Smooth muscle cell of the pulmonary artery (primary cell): ENCODE measurements around the gene TOPORS. TPM values are rescaled to one million over a fixed set of nuclear protein-coding genes. Genes with fewer than 3 reads are reported as not detected.

Experiments
- total RNA-seq: library from RNA; depleted of rRNA; stranded (reverse); fragments of >200 nt; gene quantifications from 2 replicates; pipeline ENCODE4 v1.2.3, GENCODE V29; 2014

Gene TOPORS
- 24.3 and 26.7 TPM in 2 replicates for total RNA-seq

GRCh38 chr9:32552172-32552872, at the start of gene TOPORS, which contains the start of gene SMIM27:
Gene TOPORS, minus strand, starts transcription at chr9:32552586. Its CDS starts 150 bp downstream, at chr9:32552436.
Gene SMIM27, plus strand, starts transcription at chr9:32552327. Its CDS starts 108 bp downstream, at chr9:32552435.

DNA sequence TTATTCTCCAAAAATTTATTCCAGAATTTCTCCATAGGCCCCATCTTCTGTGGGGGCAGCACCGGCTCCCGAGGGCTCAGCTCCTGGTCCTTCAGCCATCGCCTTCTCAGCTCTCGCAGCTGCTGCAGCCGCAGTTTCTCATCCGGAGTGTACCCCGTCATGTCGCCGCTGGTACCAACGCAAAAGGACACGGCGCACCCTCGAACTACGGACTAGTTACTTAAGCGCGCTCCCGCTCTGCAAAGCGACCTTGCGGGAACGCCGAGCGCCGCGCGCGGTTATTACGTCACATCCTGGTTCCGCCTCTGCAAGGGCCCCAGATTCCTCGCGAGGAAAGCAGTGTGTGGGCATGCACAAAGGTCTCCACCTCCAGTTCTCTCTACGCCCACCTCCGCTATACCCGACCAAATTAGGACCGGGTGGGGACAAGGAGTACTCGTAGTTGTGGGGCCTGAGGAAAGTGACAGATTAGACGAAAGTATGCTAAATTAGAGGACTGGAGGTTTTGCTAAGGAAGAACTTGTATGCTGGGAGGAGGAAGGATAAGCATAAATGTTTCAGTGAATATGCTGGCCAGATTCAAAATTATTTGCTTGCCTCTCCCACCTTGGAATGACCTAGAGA, 20.6 kb upstream of the TOPORS start, which contains the start of gene NDUFB6:
Gene NDUFB6 (minus strand): TSS at position 260 of the 624 bp plus-strand sequence. CDS start 99 bp downstream, at position 161.

DNA sequence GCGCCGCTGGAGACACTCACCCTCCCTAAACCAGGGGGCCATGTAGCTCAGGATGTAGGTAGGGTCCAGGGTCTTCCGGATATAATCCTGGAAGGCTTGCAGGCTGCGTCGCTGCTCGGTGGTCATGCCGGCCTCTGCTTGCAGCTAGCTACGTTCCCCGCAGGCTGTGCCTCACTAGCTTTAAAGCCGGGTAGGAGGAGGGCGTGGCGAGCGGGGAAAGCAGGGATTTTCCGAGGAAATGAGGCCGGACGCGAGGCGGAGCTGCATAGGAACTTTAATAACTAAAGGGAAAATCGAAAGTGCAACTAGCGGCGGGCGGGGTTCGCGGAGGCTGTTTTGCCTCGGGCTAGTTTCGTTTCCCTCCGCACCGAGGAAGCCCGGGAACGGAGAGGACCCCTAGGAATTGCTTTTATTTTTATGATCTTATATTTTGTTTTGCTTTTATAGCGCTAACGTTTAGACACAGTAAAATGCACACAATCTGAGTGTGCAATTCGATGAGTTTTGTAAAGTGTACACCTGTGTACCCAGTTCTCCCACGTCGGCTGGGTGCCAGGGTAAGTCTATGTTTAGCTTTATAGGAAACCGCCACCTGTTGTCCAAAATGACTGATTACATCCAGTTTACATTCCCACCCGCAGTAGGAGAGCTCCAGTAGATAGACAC, 26.2 kb downstream of the TOPORS start, which contains the start of gene RIGI:
Gene RIGI (minus strand): TSS at position 156 of the 666 bp plus-strand sequence. CDS start 30 bp downstream, at position 126.

Other genes starting within 250 kb of the TOPORS start
- gene ACO1, start 167.9 kb downstream of the TOPORS start, total RNA-seq, result 94.4 and 109 TPM in 2 replicates
- gene RIGI, start 26.4 kb downstream of the TOPORS start, total RNA-seq, result 6.7 and 7.4 TPM in 2 replicates
- 2.9 and 3.5 TPM in 2 replicates for gene SMIM27, start 259 bp downstream of the TOPORS start, total RNA-seq
- 27.4 and 31.9 TPM in 2 replicates for gene NDUFB6, start 20.6 kb upstream of the TOPORS start, total RNA-seq
- gene TAF1L, start 83.1 kb upstream of the TOPORS start, total RNA-seq, result under 0.01 TPM in 1 of 2 replicates, not detected in the other
- not detected in 2 replicates for gene TMEM215, start 231.0 kb upstream of the TOPORS start, total RNA-seq